HEK293 (cell line): ENCODE data around the gene ICOSLG.
"Not testable (repeated sequence)": the region's sequence is repeated elsewhere in the genome, so short reads cannot be mapped to it uniquely, and the experiment has no call there.

ENCODE experiments used
- CTCF ChIA-PET: fragments of 350-600 bp; formaldehyde crosslinking; extraction: SDS; loops from one replicate; lab custom pipeline; 2021; ENCODE audit warnings: antibody characterized with exemption; lab: Yijun Ruan, JAX
- POLR2A ChIA-PET: fragments of 300-600 bp; formaldehyde crosslinking; extraction: SDS; loops from one replicate; lab custom pipeline; 2020; ENCODE audit warnings: antibody characterized with exemption, inconsistent platforms; lab: Yijun Ruan, JAX
- H3K27ac ChIP-seq: fragments of 200-500 bp; sonication (Bioruptor generic); 2 replicates; pipeline ENCODE4 v1.5.1; 2014; ENCODE audit warnings: low read depth, low read length, control low read depth, inconsistent platforms; ENCODE audit errors: extremely low read depth
- H3K36me3 ChIP-seq, 2 experiments: fragments of 200-500 bp in 1 of 2; sonication (Bioruptor generic) in 1 of 2; 1 replicate in 1 of 2; 2 replicates in 1 of 2; pipeline ENCODE4 v1.5.1; 2014 to 2017; ENCODE audit warnings: inconsistent platforms in 2 of 2, low read length in 2 of 2; ENCODE audit not compliant: control insufficient read depth in 2 of 2, insufficient read depth in 1 of 2
- H3K4me1 ChIP-seq: fragments of 200-500 bp; sonication (Bioruptor generic); 2 replicates; pipeline ENCODE4 v1.5.1; 2014; ENCODE audit warnings: mild to moderate bottlenecking, low read length, inconsistent platforms; ENCODE audit not compliant: control insufficient read depth, insufficient read depth
- H3K4me3 ChIP-seq: 2 replicates; pipeline ENCODE4 v1.5.1; 2011; ENCODE audit warnings: low read depth, mild to moderate bottlenecking, control low read depth, low read length, moderate library complexity
- H3K9me3 ChIP-seq: fragments of 200-500 bp; sonication (Bioruptor generic); 2 replicates; pipeline ENCODE4 v1.5.1; 2014; ENCODE audit warnings: low read depth, low read length, inconsistent platforms; ENCODE audit not compliant: control insufficient read depth, insufficient read depth

Gene ICOSLG

GRCh38 chr21:44190349-44191271, 50.1 kb downstream of the ICOSLG start:
- H3K9me3 ChIP-seq, POLR2A ChIA-PET, H3K27ac ChIP-seq, H3K4me1 ChIP-seq, H3K36me3 ChIP-seq, CTCF ChIA-PET, H3K4me3 ChIP-seq: not testable (repeated sequence)

GRCh38 chr21:44184862-44185261, 55.9 kb downstream of the ICOSLG start:
- H3K4me3 ChIP-seq, POLR2A ChIA-PET, CTCF ChIA-PET, H3K27ac ChIP-seq, H3K4me1 ChIP-seq, H3K9me3 ChIP-seq, H3K36me3 ChIP-seq: not testable (repeated sequence)

GRCh38 chr21:44182202-44182601, 58.5 kb downstream of the ICOSLG start:
- H3K9me3 ChIP-seq, H3K4me3 ChIP-seq, CTCF ChIA-PET, H3K36me3 ChIP-seq, POLR2A ChIA-PET, H3K4me1 ChIP-seq, H3K27ac ChIP-seq: not testable (repeated sequence)

GRCh38 chr21:44181506-44181905, 59.2 kb downstream of the ICOSLG start:
- H3K9me3 ChIP-seq, POLR2A ChIA-PET, H3K27ac ChIP-seq, H3K36me3 ChIP-seq, H3K4me1 ChIP-seq, H3K4me3 ChIP-seq, CTCF ChIA-PET: not testable (repeated sequence)

- H3K4me1 ChIP-seq, H3K4me3 ChIP-seq, CTCF ChIA-PET, H3K27ac ChIP-seq, H3K9me3 ChIP-seq, H3K36me3 ChIP-seq, POLR2A ChIA-PET: not testable (repeated sequence)
Observed at GRCh38 chr21:44176127-44176526, 64.6 kb downstream of the ICOSLG start.

GRCh38 chr21:44175189-44175588, 65.6 kb downstream of the ICOSLG start:
- CTCF ChIA-PET, H3K36me3 ChIP-seq, H3K4me3 ChIP-seq, H3K27ac ChIP-seq, POLR2A ChIA-PET, H3K4me1 ChIP-seq, H3K9me3 ChIP-seq: not testable (repeated sequence)
